ENCODE measurements around the gene HOXA7. TPM values are rescaled to one million over a fixed set of nuclear protein-coding genes. Genes with fewer than 3 reads are reported as not detected.

The HOXA7 gene
- total RNA-seq, 1 experiment from 2014 or later, result 2.9 TPM

GRCh38 chr7:27198871-27199801 is 42.7 kb upstream of the HOXA7 start:
- Histone ChIP-seq H3K4me3 (peak overlapping the region; percentile 85), H3K4me1 (replicated peaks) (peaks cover 34% of the 10 kb centered on the region), H3K9me3 (replicated peaks) (no peaks in the 10 kb centered on the region), H3K27me3 (replicated peaks) (no peaks in the 10 kb centered on the region), H3K36me3 (peaks cover 7% of the 10 kb centered on the region; the same call in 1 of the 2 replicates), H3K27ac (no peak overlapping the region)
- DNase-seq (ENCODE audit: low read depth in 1 of 2, low spot score in 2 of 2), result peak; percentile 47 to 53

GRCh38 chr7:27198138-27198841 is 41.8 kb upstream of the HOXA7 start:
- no peaks in the 10 kb centered on the region for H3K27me3 ChIP-seq (replicated peaks)
- H3K9me3 ChIP-seq (replicated peaks), result no peaks in the 10 kb centered on the region
- H3K27ac ChIP-seq, result peak overlapping the region; percentile 19
- DNase-seq (ENCODE audit: low read depth in 1 of 2, low spot score in 2 of 2), result peak; percentile 31 to 36
- H3K4me3 ChIP-seq, result peak overlapping the region; percentile 85
- H3K36me3 ChIP-seq, result peaks cover 7% of the 10 kb centered on the region; the same call in 1 of the 2 replicates
- peaks cover 34% of the 10 kb centered on the region for H3K4me1 ChIP-seq (replicated peaks)

- Histone ChIP-seq H3K27ac (peak overlapping the region; percentile 19; the same call in 1 of the 2 replicates), H3K4me1 (replicated peaks) (peaks cover 35% of the 10 kb centered on the region), H3K27me3 (replicated peaks) (no peaks in the 10 kb centered on the region), H3K4me3 (peak overlapping the region; percentile 85), H3K9me3 (replicated peaks) (no peaks in the 10 kb centered on the region), H3K36me3 (peaks cover 7% of the 10 kb centered on the region)
- peak in 1 of 2 experiments; percentile 53 for DNase-seq (ENCODE audit: low read depth in 1 of 2, low spot score in 2 of 2)
Observed at GRCh38 chr7:27197137-27198042, 40.9 kb upstream of the HOXA7 start.

GRCh38 chr7:27196287-27196767 is 39.9 kb upstream of the HOXA7 start:
- Histone ChIP-seq H3K4me3 (no peak overlapping the region), H3K27me3 (replicated peaks) (no peaks in the 10 kb centered on the region)
- peak; percentile 64 to 78 for DNase-seq (ENCODE audit: low read depth in 1 of 2, low spot score in 2 of 2)

GRCh38 chr7:27194686-27195379 is 38.4 kb upstream of the HOXA7 start:
- peaks cover 7% of the 10 kb centered on the region for H3K36me3 ChIP-seq
- H3K9me3 ChIP-seq (replicated peaks), result no peaks in the 10 kb centered on the region
- H3K27me3 ChIP-seq (replicated peaks), result no peaks in the 10 kb centered on the region
- peak in 1 of 2 experiments; percentile 50 for DNase-seq (ENCODE audit: low read depth in 1 of 2, low spot score in 2 of 2)
- no peak overlapping the region for H3K4me3 ChIP-seq
- H3K4me1 ChIP-seq (replicated peaks), result peaks cover 34% of the 10 kb centered on the region
- H3K27ac ChIP-seq, result peak overlapping the region; percentile 37; the same call in 1 of the 2 replicates

More at GRCh38 chr7:27196287-27196767, 39.9 kb upstream of the HOXA7 start:
- Histone ChIP-seq H3K4me1 (replicated peaks) (peaks cover 42% of the 10 kb centered on the region), H3K27ac (no peak overlapping the region), H3K36me3 (peaks cover 7% of the 10 kb centered on the region), H3K9me3 (replicated peaks) (no peaks in the 10 kb centered on the region)

GRCh38 chr7:27194002-27194352 is 37.5 kb upstream of the HOXA7 start:
- Histone ChIP-seq H3K27me3 (replicated peaks) (no peaks in the 10 kb centered on the region), H3K9me3 (replicated peaks) (no peaks in the 10 kb centered on the region), H3K4me3 (peak overlapping the region; percentile 29), H3K27ac (peak overlapping the region; percentile 37; the same call in 1 of the 2 replicates), H3K4me1 (replicated peaks) (peaks cover 37% of the 10 kb centered on the region), H3K36me3 (peaks cover 6% of the 10 kb centered on the region)
- no peak for DNase-seq (ENCODE audit: low read depth in 1 of 2, low spot score in 2 of 2)

GRCh38 chr7:27193335-27194001 is 37.0 kb upstream of the HOXA7 start:
- Histone ChIP-seq H3K36me3 (peaks cover 5% of the 10 kb centered on the region), H3K27me3 (replicated peaks) (no peaks in the 10 kb centered on the region), H3K9me3 (replicated peaks) (no peaks in the 10 kb centered on the region), H3K4me1 (replicated peaks) (peaks cover 41% of the 10 kb centered on the region), H3K4me3 (peak overlapping the region; percentile 29), H3K27ac (peak overlapping the region; percentile 47)
- peak; percentile 39 to 63 for DNase-seq (ENCODE audit: low read depth in 1 of 2, low spot score in 2 of 2)

- H3K4me3 ChIP-seq, result peak overlapping the region; percentile 29
- DNase-seq (ENCODE audit: low read depth in 1 of 2, low spot score in 2 of 2), result peak; percentile 42 to 44
- H3K27ac ChIP-seq, result peak overlapping the region; percentile 47
- peaks cover 5% of the 10 kb centered on the region for H3K36me3 ChIP-seq
- H3K4me1 ChIP-seq (replicated peaks), result peaks cover 48% of the 10 kb centered on the region
- H3K9me3 ChIP-seq (replicated peaks), result no peaks in the 10 kb centered on the region
- no peaks in the 10 kb centered on the region for H3K27me3 ChIP-seq (replicated peaks)
Observed at GRCh38 chr7:27192546-27193334, 36.3 kb upstream of the HOXA7 start.

GRCh38 chr7:27191833-27192545 is 35.5 kb upstream of the HOXA7 start:
- Histone ChIP-seq H3K4me1 (replicated peaks) (peaks cover 56% of the 10 kb centered on the region), H3K27ac (peak overlapping the region; percentile 47), H3K9me3 (replicated peaks) (no peaks in the 10 kb centered on the region), H3K36me3 (peaks cover 5% of the 10 kb centered on the region), H3K4me3 (peak overlapping the region; percentile 29), H3K27me3 (replicated peaks) (no peaks in the 10 kb centered on the region)
- DNase-seq (ENCODE audit: low read depth in 1 of 2, low spot score in 2 of 2), result peak; percentile 45 to 47

- no peak overlapping the region for H3K4me3 ChIP-seq
- peaks cover 61% of the 10 kb centered on the region for H3K4me1 ChIP-seq (replicated peaks)
- no peaks in the 10 kb centered on the region for H3K9me3 ChIP-seq (replicated peaks)
- H3K27me3 ChIP-seq (replicated peaks), result no peaks in the 10 kb centered on the region
- H3K27ac ChIP-seq, result no peak overlapping the region
- peaks cover 5% of the 10 kb centered on the region for H3K36me3 ChIP-seq
- DNase-seq (ENCODE audit: low read depth in 1 of 2, low spot score in 2 of 2), result peak in 1 of 2 experiments; percentile 35
Observed at GRCh38 chr7:27191161-27191731, 34.8 kb upstream of the HOXA7 start.

Measured in SJSA1 (cell line).